K562 (cell line): ENCODE data around the gene NDUFAF5. TPM values are rescaled to one million over a fixed set of nuclear protein-coding genes. Genes with fewer than 3 reads are reported as not detected.

ENCODE experiments used
- ARID2 ChIP-seq: fragments of 450-650 bp; IDR thresholded peaks from 2 replicates; pipeline ENCODE4 v1.6.1; 2017; ENCODE audit warnings: antibody characterized with exemption, mild to moderate bottlenecking
- BHLHE40 ChIP-seq: IDR thresholded peaks from 2 replicates; pipeline ENCODE4 v1.6.1; 2011; ENCODE audit warnings: low read length, improper control_type of control experiment
- DPF2 ChIP-seq: fragments of 450-650 bp; IDR thresholded peaks from 2 replicates; pipeline ENCODE4 v1.6.1; 2016
- E4F1 ChIP-seq: fragments of 250-450 bp; sonication (Bioruptor Pico); IDR thresholded peaks from 2 replicates; pipeline ENCODE4 v1.5.0; 2021; ENCODE audit warnings: mild to moderate bottlenecking, borderline replicate concordance
- FOXP1 ChIP-seq: sonication (generic); formaldehyde crosslinking; IDR thresholded peaks from 2 replicates; pipeline ENCODE4 v1.8.0; 2022; ENCODE audit warnings: mild to moderate bottlenecking, missing genetic modification reagents
- GATAD2B ChIP-seq: fragments of 450-650 bp; IDR thresholded peaks from 2 replicates; pipeline ENCODE4 v1.6.1; 2017; ENCODE audit warnings: mild to moderate bottlenecking, borderline replicate concordance
- GMEB1 ChIP-seq: fragments of 250-450 bp; sonication (Bioruptor Pico); IDR thresholded peaks from 2 replicates; pipeline ENCODE4 v1.4.0; 2020; ENCODE audit warnings: mild to moderate bottlenecking
- KDM5B ChIP-seq: fragments of 200-600 bp; sonication (generic); IDR thresholded peaks from 2 replicates; pipeline ENCODE4 v1.6.1; 2012; ENCODE audit warnings: low read depth, mild to moderate bottlenecking, moderate library complexity, low read length, control low read depth, inconsistent platforms; ENCODE audit not compliant: insufficient replicate concordance
- MED1 ChIP-seq: sonication (generic); formaldehyde crosslinking; IDR thresholded peaks from 2 replicates; pipeline ENCODE4 v1.8.1; 2023; ENCODE audit warnings: missing genetic modification reagents, borderline replicate concordance
- NFE2 ChIP-seq: IDR thresholded peaks from 2 replicates; pipeline ENCODE4 v1.6.1; 2014; ENCODE audit warnings: antibody characterized with exemption, low read depth
- POU5F1 ChIP-seq: fragments of 150-350 bp; IDR thresholded peaks from 2 replicates; pipeline ENCODE4 v1.6.1; 2014; ENCODE audit warnings: borderline replicate concordance, low read length, low read depth, mild to moderate bottlenecking; ENCODE audit not compliant: partially characterized antibody
- RBM22 ChIP-seq: fragments of 200-400 bp; formaldehyde crosslinking; IDR thresholded peaks from 2 replicates; pipeline ENCODE4 v1.6.1; 2018; ENCODE audit warnings: low read length, low read depth; ENCODE audit not compliant: poor library complexity, severe bottlenecking
- RFX1 ChIP-seq: fragments of 450-650 bp; IDR thresholded peaks from 2 replicates; pipeline ENCODE4 v1.6.1; 2016; ENCODE audit warnings: mild to moderate bottlenecking, moderate library complexity
- SAP30 ChIP-seq: fragments of 200-600 bp; sonication (generic); IDR thresholded peaks from 2 replicates; pipeline ENCODE4 v1.6.1; 2012; ENCODE audit warnings: borderline replicate concordance, low read depth, mild to moderate bottlenecking, moderate library complexity, low read length, control low read depth, inconsistent platforms; ENCODE audit not compliant: insufficient read depth, poor library complexity, severe bottlenecking
- SIRT6 ChIP-seq: IDR thresholded peaks from one replicate; pipeline ENCODE4 v1.6.1; 2012; ENCODE audit warnings: low read depth, mild to moderate bottlenecking, control low read depth, inconsistent platforms, low read length, moderate library complexity
- SPI1 ChIP-seq: IDR thresholded peaks from 2 replicates; pipeline ENCODE4 v1.6.1; 2011; ENCODE audit warnings: low read depth, low read length, control low read depth, borderline replicate concordance
- TCFL5 ChIP-seq: fragments of 250-450 bp; sonication (Bioruptor Pico); conservative IDR thresholded peaks from 2 replicates; pipeline ENCODE4 v1.6.1; 2021; ENCODE audit warnings: mild to moderate bottlenecking, moderate library complexity, matching md5 sums
- TGIF2 ChIP-seq: sonication (generic); formaldehyde crosslinking; IDR thresholded peaks from 2 replicates; pipeline ENCODE4 v1.8.1; 2022; ENCODE audit warnings: mild to moderate bottlenecking, missing genetic modification reagents, moderate library complexity
- ZNF347 ChIP-seq: fragments of 450-650 bp; formaldehyde crosslinking; IDR thresholded peaks from 2 replicates; pipeline ENCODE4 v1.4.0; 2020; ENCODE audit warnings: low read depth, mild to moderate bottlenecking, moderate library complexity
- ZNF766 ChIP-seq: fragments of 200-800 bp; sonication (Bioruptor generic); conservative IDR thresholded peaks from 2 replicates; pipeline ENCODE4 v1.6.1; 2016; ENCODE audit warnings: missing genetic modification characterization, missing compliant biosample characterization
- polyA plus RNA-seq, 8 experiments: library from polyadenylated mRNA; depleted of rRNA in 4 of 8; stranded (reverse) in 5 of 8; unstranded in 3 of 8; fragments of >200 nt; fragmentation: Nextera tagmentation in 2 of 8; fragmentation: Illumina TruSeq in 1 of 8; extraction: Ambion mirVana in 2 of 8; extraction: Trizol in 1 of 8; gene quantifications; 2 replicates each; pipeline versions ENCODE4 v1.2.1 to v1.2.3, GENCODE V29; 2011 to 2014; ENCODE audit warnings: inconsistent platforms in 1 of 8, missing spikeins in 1 of 8
- total RNA-seq, 7 experiments: library from RNA; depleted of rRNA in 6 of 7; stranded (reverse); fragments of >200 nt in 6 of 7; fragmentation: Illumina TruSeq in 2 of 7; extraction: Trizol in 2 of 7; gene quantifications; 2 replicates each; pipeline versions ENCODE4 v1.2.1 to v1.2.3, GENCODE V29; 2011 to 2021; ENCODE audit warnings: low replicate concordance in 1 of 7
- TF ChIP-seq, protein P1 (sequence below): fragments of 250-450 bp; sonication (Bioruptor Pico); IDR thresholded peaks from 2 replicates; pipeline ENCODE4 v1.8.0; 2022; ENCODE audit warnings: moderate library complexity, mild to moderate bottlenecking, inconsistent platforms

NDUFAF5 gene
- total and polyA plus RNA-seq, 9 of the 15 experiments (the other 6 are each of a cell fraction or from before 2014, with no cell fraction given), result 17.2 to 33.1 (median 27.3) TPM

GRCh38 chr20:13784271-13784892 lies 446 bp upstream of the NDUFAF5 start (continued):
- TF ChIP-seq TCFL5 (CRISPR knock-in tag), result no peak
- no peak for TF ChIP-seq RBM22
- TF ChIP-seq E4F1 (CRISPR knock-in tag), result no peak
- TF ChIP-seq FOXP1, result no peak
- TF ChIP-seq SPI1, result no peak
- no peak for TF ChIP-seq GATAD2B
- TF ChIP-seq BHLHE40, result no peak
- no peak for TF ChIP-seq GMEB1 (CRISPR knock-in tag)
- no peak for TF ChIP-seq RFX1
- no peak for TF ChIP-seq NFE2
- TF ChIP-seq, protein P1, sequence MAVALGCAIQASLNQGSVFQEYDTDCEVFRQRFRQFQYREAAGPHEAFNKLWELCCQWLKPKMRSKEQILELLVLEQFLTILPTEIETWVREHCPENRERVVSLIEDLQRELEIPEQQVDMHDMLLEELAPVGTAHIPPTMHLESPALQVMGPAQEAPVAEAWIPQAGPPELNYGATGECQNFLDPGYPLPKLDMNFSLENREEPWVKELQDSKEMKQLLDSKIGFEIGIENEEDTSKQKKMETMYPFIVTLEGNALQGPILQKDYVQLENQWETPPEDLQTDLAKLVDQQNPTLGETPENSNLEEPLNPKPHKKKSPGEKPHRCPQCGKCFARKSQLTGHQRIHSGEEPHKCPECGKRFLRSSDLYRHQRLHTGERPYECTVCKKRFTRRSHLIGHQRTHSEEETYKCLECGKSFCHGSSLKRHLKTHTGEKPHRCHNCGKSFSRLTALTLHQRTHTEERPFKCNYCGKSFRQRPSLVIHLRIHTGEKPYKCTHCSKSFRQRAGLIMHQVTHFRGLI (CRISPR knock-in tag), result no peak
- no peak for TF ChIP-seq MED1
- TF ChIP-seq SAP30, result peak; percentile 86
- TF ChIP-seq KDM5B, result peak; percentile 75
- no peak for TF ChIP-seq POU5F1
- TF ChIP-seq ZNF766 (CRISPR knock-in tag), result 0 out of 2 replicates have a peak, but pooled peaks have one; percentile 5
- no peak for TF ChIP-seq ZNF347 (CRISPR knock-in tag)
- no peak for TF ChIP-seq SIRT6
- no peak for TF ChIP-seq TGIF2 (CRISPR knock-in tag)
- TF ChIP-seq ARID2, result no peak
- no peak for TF ChIP-seq DPF2
